NCI-H2227 (cell line): ENCODE data around the gene MC4R.

ENCODE experiments used
- DNase-seq: peaks from one replicate; lab custom pipeline; 2025; ENCODE audit not compliant: unreplicated experiment; lab: John Stamatoyannopoulos, UW

Gene MC4R

GRCh38 chr18:60329131-60329530, 43.4 kb downstream of the MC4R start:
- no peak for DNase-seq

- DNase-seq = no peak
Measured at GRCh38 chr18:60327880-60328279, 44.7 kb downstream of the MC4R start.

- no peak for DNase-seq
Measured at GRCh38 chr18:60322591-60322990, 50.0 kb downstream of the MC4R start.
